ENCODE measurements around the gene SCARB1. TPM values are rescaled to one million over a fixed set of nuclear protein-coding genes. Genes with fewer than 3 reads are reported as not detected.

Gene SCARB1
- total RNA-seq, 6 experiments from 2014 or later = 128 to 359 (median 214) TPM

- ATAC-seq = no peak
- intact Hi-C loops (cut with DNase I) = no loop called here
- no peak overlapping the region for H3K4me3 ChIP-seq
- H3K27ac ChIP-seq = peak overlapping the region; percentile 39 to 62 (median 44)
- H3K27me3 ChIP-seq = no peaks in the 10 kb centered on the region
- H3K36me3 ChIP-seq = no peaks in the 10 kb centered on the region
- peaks cover 0 to 30% (median 15%) of the 10 kb centered on the region in 4 donors for H3K4me1 ChIP-seq
- TF ChIP-seq, protein P1, sequence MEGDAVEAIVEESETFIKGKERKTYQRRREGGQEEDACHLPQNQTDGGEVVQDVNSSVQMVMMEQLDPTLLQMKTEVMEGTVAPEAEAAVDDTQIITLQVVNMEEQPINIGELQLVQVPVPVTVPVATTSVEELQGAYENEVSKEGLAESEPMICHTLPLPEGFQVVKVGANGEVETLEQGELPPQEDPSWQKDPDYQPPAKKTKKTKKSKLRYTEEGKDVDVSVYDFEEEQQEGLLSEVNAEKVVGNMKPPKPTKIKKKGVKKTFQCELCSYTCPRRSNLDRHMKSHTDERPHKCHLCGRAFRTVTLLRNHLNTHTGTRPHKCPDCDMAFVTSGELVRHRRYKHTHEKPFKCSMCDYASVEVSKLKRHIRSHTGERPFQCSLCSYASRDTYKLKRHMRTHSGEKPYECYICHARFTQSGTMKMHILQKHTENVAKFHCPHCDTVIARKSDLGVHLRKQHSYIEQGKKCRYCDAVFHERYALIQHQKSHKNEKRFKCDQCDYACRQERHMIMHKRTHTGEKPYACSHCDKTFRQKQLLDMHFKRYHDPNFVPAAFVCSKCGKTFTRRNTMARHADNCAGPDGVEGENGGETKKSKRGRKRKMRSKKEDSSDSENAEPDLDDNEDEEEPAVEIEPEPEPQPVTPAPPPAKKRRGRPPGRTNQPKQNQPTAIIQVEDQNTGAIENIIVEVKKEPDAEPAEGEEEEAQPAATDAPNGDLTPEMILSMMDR (IDR thresholded peaks at IDR 0.05) = no peak
- no peak for TF ChIP-seq POLR2A (IDR thresholded peaks at IDR 0.05)
- H3K9me3 ChIP-seq = no peaks in the 10 kb centered on the region
- WGBS (ENCODE audit: insufficient coverage, low coverage, low lambda C conversion rate, missing lambda C conversion rate) = 89% methylated on average over 7 of the region's 9 CpGs
- DNase-seq = no peak
Measured at GRCh38 chr12:124866883-124867400, 3.3 kb upstream of the SCARB1 start.

- Histone ChIP-seq H3K27me3 (no peaks in the 10 kb centered on the region), H3K36me3 (no peaks in the 10 kb centered on the region), H3K27ac (peak overlapping the region in 1 of 3 donors; percentile 39), H3K9me3 (no peaks in the 10 kb centered on the region), H3K4me3 (no peak overlapping the region), H3K4me1 (peaks cover 0 to 30% (median 12%) of the 10 kb centered on the region in 4 donors)
- DNase-seq (no peak), ATAC-seq (no peak)
- 69% methylated on average over 10 of the region's 10 CpGs for WGBS (ENCODE audit: insufficient coverage, low coverage, low lambda C conversion rate, missing lambda C conversion rate)
- intact Hi-C loops (cut with DNase I) = no loop called here
- TF ChIP-seq, protein P1 (IDR thresholded peaks at IDR 0.05) = no peak
- TF ChIP-seq POLR2A (IDR thresholded peaks at IDR 0.05) = no peak
Measured at GRCh38 chr12:124866195-124866882, 2.7 kb upstream of the SCARB1 start.

DNA sequence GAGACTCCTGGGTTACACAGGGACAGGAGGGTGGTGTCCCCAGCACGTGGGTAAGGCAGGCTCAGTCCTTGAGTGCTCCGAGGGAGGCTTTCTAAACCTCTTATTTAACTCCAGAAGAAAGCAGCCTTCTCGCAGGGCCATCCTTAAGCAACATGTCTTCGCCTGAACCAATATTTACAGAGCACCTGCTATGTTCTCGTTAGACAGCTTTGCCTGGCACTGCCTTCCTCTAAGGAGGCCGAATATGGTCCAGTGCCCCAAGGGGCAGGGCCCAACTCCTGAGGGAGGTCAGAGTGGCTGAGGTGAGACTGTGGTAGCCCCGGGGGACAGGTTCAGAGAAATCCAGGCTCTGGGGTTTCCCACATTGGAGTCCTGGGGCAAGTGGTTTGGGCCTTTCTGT lies 2.1 kb upstream of the SCARB1 start:
- H3K27ac ChIP-seq = no peak overlapping the region
- TF ChIP-seq, protein P1 (IDR thresholded peaks at IDR 0.05) = no peak
- TF ChIP-seq POLR2A (IDR thresholded peaks at IDR 0.05) = no peak
- ATAC-seq = no peak
- H3K27me3 ChIP-seq = no peaks in the 10 kb centered on the region
- peaks cover 0 to 3% (median 0%) of the 10 kb centered on the region in 4 donors for H3K36me3 ChIP-seq
- DNase-seq = no peak
- WGBS (ENCODE audit: insufficient coverage, low coverage, low lambda C conversion rate, missing lambda C conversion rate) = 76% methylated on average over 6 of the region's 7 CpGs
- intact Hi-C loops (cut with DNase I) = no loop called here
- H3K4me3 ChIP-seq = no peak overlapping the region
- peaks cover 0 to 34% (median 10%) of the 10 kb centered on the region in 4 donors for H3K4me1 ChIP-seq
- H3K9me3 ChIP-seq = no peaks in the 10 kb centered on the region

DNA sequence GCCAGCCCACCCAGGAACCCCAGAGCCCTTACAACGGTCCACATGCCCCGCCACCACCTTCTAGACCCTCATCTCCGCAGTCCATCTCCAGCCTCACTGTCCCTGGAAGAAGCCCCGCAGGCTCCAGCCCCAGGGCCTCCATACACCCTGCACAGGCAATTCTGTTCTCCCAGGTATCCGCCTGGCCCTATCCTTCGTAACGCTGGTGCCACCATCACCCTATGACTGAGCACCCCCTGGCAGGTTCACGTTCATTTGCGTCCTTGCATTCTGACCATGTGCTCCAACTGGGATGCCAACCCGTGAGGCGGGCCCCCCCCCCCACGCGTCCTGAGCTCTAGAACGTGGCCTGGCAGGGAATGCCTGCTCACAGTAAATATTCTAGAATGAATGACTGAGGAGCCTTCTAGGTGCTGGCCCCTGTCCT lies 675 bp upstream of the SCARB1 start:
- TF ChIP-seq POLR2A (IDR thresholded peaks at IDR 0.05) = no peak
- TF ChIP-seq, protein P1 (IDR thresholded peaks at IDR 0.05) = no peak
- peak overlapping the region in 1 of 3 donors; percentile 93 for H3K4me3 ChIP-seq
- no peaks in the 10 kb centered on the region for H3K27me3 ChIP-seq
- H3K9me3 ChIP-seq = no peaks in the 10 kb centered on the region
- no peak for DNase-seq
- peaks cover 0 to 10% (median 2%) of the 10 kb centered on the region in 4 donors for H3K36me3 ChIP-seq
- H3K27ac ChIP-seq = peak overlapping the region; percentile 81 to 93 (median 89)
- 80% methylated on average over 11 of the region's 14 CpGs for WGBS (ENCODE audit: insufficient coverage, low coverage, low lambda C conversion rate, missing lambda C conversion rate)
- peaks cover 0 to 34% (median 10%) of the 10 kb centered on the region in 4 donors for H3K4me1 ChIP-seq
- intact Hi-C loops (cut with DNase I) = no loop called here
- no peak for ATAC-seq

Data from right lobe of liver (tissue), 6 donors.